ENCODE data around the gene CFAP77. TPM values are rescaled to one million over a fixed set of nuclear protein-coding genes. Genes with fewer than 3 reads are reported as not detected.
A peak's percentile ranks its signal among the peaks of the same experiment; 100 is the strongest.

The CFAP77 gene
- total and polyA plus RNA-seq, 2 donors from 2014 or later: 0.50 TPM; not detected in 1

DNA sequence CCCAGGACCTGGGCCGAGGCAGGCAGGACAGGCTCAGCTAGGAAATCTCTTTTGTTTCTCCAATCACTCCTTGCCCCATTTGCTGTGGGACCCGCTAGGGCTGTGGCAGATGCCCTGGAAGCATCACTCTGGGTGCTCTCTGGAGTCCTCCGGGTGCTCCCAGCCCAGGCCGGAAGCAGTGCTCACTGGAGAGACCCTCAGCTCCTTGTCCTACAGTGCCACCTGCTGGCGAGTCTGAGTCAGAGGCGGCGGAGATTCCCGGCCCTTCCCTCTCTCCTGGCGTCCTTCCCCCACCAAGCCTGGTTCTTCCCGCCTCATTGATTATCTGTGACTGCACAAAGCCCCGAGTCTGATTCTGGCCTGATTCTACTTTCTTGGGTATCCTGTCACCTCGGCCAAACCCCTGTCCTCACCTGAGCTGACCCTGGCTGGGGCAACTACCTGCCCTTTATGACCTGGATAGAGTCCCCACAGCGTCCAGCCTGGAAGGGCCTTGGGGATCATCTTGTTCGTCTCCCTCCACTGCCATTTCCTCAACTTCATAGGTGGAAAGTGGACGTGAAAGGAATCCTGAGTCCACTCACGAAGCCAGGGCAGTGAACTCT is 165.1 kb downstream of the CFAP77 start:
- DNase-seq: peak; percentile 86 to 93 (median 89)
- H3K36me3 ChIP-seq (ENCODE audit: control insufficient read depth in 2 of 3, insufficient read depth in 3 of 3, low read length in 3 of 3): no peaks in the 10 kb centered on the region
- no peaks in the 10 kb centered on the region for H3K9me3 ChIP-seq (ENCODE audit: control insufficient read depth in 2 of 3, insufficient read depth in 1 of 3, low read length in 3 of 3)
- peak; percentile 79 for TF ChIP-seq CTCF (IDR thresholded peaks at IDR 0.05; ENCODE audit: borderline replicate concordance, extremely low read depth, insufficient read depth)
- H3K9ac ChIP-seq (ENCODE audit: low read length in 3 of 3): no peak overlapping the region
- H3K4me1 ChIP-seq (ENCODE audit: control insufficient read depth in 2 of 3, insufficient read depth in 2 of 3, low read depth in 1 of 3, low read length in 3 of 3): no peaks in the 10 kb centered on the region
- H3K4me3 ChIP-seq (ENCODE audit: low read length in 3 of 3): no peak overlapping the region
- intact Hi-C loops (cut with DNase I): loop anchor here (5.0 to 10.0 kb wide), 2 partner anchors 68 to 160 kb away; partner anchors contain the start of gene CFAP77
- no peak overlapping the region for H3K27ac ChIP-seq (ENCODE audit: low read depth in 2 of 2, low read length in 2 of 2)
- peaks cover 32% of the 10 kb centered on the region for H3K27me3 ChIP-seq (ENCODE audit: control insufficient read depth, insufficient read depth, low read length)
- no peak for FAIRE-seq

GRCh38 chr9:132575811-132576210 is 165.8 kb downstream of the CFAP77 start:
- DNase-seq (peak in 1 of 5 donors; percentile 12), FAIRE-seq (no peak)
- H3K4me1 ChIP-seq (ENCODE audit: control insufficient read depth in 2 of 3, insufficient read depth in 2 of 3, low read depth in 1 of 3, low read length in 3 of 3): no peaks in the 10 kb centered on the region
- H3K27me3 ChIP-seq (ENCODE audit: control insufficient read depth, insufficient read depth, low read length): peaks cover 33% of the 10 kb centered on the region
- no peak overlapping the region for H3K9ac ChIP-seq (ENCODE audit: low read length in 3 of 3)
- H3K27ac ChIP-seq (ENCODE audit: low read depth in 2 of 2, low read length in 2 of 2): no peak overlapping the region
- H3K36me3 ChIP-seq (ENCODE audit: control insufficient read depth in 2 of 3, insufficient read depth in 3 of 3, low read length in 3 of 3): no peaks in the 10 kb centered on the region
- no peak overlapping the region for H3K4me3 ChIP-seq (ENCODE audit: low read length in 3 of 3)
- no peak for TF ChIP-seq CTCF (IDR thresholded peaks at IDR 0.05; ENCODE audit: borderline replicate concordance, extremely low read depth, insufficient read depth)
- intact Hi-C loops (cut with DNase I): loop anchor here (5.0 to 10.0 kb wide), 2 partner anchors 69 to 161 kb away; partner anchors contain the start of gene CFAP77
- H3K9me3 ChIP-seq (ENCODE audit: control insufficient read depth in 2 of 3, insufficient read depth in 1 of 3, low read length in 3 of 3): no peaks in the 10 kb centered on the region

DNA sequence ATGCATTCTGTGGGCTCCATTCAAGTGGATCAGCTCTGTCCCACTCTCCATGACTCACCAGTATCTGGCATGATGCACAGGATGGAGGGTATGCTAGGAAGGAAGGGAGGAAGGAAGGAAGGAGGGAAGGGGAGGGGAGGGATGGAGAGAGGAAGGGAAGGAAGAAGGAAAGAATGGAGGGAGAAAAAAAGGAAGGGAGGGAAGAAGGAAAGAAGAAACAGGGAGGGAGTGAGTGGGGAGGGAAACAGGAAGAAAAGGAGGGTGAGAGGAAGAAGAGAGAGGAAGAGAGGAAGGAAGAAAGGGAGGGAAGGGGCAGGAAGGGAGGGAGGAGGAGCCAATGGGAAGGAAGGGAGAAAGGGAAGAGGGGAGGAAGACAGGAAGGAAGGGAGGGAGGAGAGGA is 167.1 kb downstream of the CFAP77 start:
- peaks cover 43% of the 10 kb centered on the region for H3K27me3 ChIP-seq (ENCODE audit: control insufficient read depth, insufficient read depth, low read length)
- DNase-seq (no peak), FAIRE-seq (no peak)
- intact Hi-C loops (cut with DNase I): loop anchor here (5.0 to 10.0 kb wide), 2 partner anchors 70 to 162 kb away; partner anchors contain the start of gene CFAP77
- no peak overlapping the region for H3K9ac ChIP-seq (ENCODE audit: low read length in 3 of 3)
- H3K4me3 ChIP-seq (ENCODE audit: low read length in 3 of 3): no peak overlapping the region
- no peaks in the 10 kb centered on the region for H3K4me1 ChIP-seq (ENCODE audit: control insufficient read depth in 2 of 3, insufficient read depth in 2 of 3, low read depth in 1 of 3, low read length in 3 of 3)
- no peak overlapping the region for H3K27ac ChIP-seq (ENCODE audit: low read depth in 2 of 2, low read length in 2 of 2)
- H3K36me3 ChIP-seq (ENCODE audit: control insufficient read depth in 2 of 3, insufficient read depth in 3 of 3, low read length in 3 of 3): no peaks in the 10 kb centered on the region
- no peaks in the 10 kb centered on the region for H3K9me3 ChIP-seq (ENCODE audit: control insufficient read depth in 2 of 3, insufficient read depth in 1 of 3, low read length in 3 of 3)
- no peak for TF ChIP-seq CTCF (IDR thresholded peaks at IDR 0.05; ENCODE audit: borderline replicate concordance, extremely low read depth, insufficient read depth)
